ENCODE data around the gene CACNB4.
"Not testable (repeated sequence)": the region's sequence is repeated elsewhere in the genome, so short reads cannot be mapped to it uniquely, and the experiment has no call there.

Gene CACNB4

GRCh38 chr2:152098496-152099366 is at the start of gene CACNB4:
Gene CACNB4 (minus strand): TSS chr2:152099044.
- in situ Hi-C loops (cut with MboI; ENCODE audit: low sequenced_read_pairs): no loop called here

GRCh38 chr2:152134488-152135280 is 35.8 kb upstream of the CACNB4 start:
- in situ Hi-C loops (cut with MboI; ENCODE audit: low sequenced_read_pairs): no loop called here

DNA sequence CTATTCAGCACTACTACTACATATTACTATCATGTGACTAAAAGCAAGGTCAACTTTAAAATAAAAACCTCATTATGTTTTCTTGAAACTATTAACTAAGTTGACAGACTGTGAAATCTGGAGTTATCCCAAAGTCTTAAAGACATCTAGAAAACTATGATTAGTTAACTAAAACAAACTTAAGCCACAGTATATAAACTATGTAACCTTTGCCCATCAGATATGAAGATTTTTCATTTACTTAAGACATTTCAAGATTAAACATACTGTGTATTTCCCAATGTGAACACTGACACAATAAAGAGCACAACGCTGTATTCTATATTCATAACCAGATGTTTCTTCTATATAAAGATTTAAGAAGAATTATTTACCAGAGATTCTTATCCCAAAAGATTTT is 33.5 kb upstream of the CACNB4 start:
- in situ Hi-C loops (cut with MboI; ENCODE audit: low sequenced_read_pairs): no loop called here

DNA sequence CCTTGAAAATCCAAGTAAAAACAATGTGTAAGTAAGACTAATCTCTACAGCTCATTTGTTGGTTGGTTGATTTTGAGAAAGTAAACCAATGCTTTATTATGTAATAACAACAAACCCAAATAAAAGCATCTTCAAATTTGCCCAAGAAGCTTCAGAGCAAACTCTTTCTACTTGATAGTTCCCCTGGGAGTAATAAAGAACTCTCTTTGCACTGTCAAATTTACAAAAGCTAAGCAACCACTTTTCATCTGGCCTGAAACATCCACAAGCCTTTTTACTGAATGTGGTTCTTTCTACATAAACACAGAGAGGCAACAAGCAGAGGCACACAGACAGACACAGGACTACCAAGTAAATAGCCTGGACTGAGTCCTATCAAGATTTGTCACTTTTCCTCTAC is 28.8 kb upstream of the CACNB4 start:
- in situ Hi-C loops (cut with MboI; ENCODE audit: low sequenced_read_pairs): no loop called here

- in situ Hi-C loops (cut with MboI; ENCODE audit: low sequenced_read_pairs): no loop called here
Measured at GRCh38 chr2:152126664-152127063, 27.8 kb upstream of the CACNB4 start.

DNA sequence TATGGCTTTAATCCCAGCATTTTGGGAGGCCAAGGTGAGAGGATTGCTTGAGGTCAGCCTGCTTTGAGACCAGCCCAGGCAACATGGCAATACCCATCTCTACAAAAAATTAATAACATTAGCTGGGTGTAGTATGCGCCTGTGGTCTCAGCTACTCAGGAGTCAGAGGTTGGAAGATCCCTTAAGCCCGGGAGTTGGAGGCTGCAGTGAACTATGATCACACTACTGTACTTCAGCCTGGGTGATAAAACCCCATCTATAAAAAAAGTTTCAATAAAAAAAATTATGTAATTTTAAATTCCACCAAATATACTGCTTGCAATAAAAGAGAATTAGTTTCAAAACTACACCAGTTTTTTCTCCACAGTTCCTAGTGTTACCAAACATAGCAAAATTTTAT is 23.3 kb upstream of the CACNB4 start:
- in situ Hi-C loops (cut with MboI; ENCODE audit: low sequenced_read_pairs): no loop called here

DNA sequence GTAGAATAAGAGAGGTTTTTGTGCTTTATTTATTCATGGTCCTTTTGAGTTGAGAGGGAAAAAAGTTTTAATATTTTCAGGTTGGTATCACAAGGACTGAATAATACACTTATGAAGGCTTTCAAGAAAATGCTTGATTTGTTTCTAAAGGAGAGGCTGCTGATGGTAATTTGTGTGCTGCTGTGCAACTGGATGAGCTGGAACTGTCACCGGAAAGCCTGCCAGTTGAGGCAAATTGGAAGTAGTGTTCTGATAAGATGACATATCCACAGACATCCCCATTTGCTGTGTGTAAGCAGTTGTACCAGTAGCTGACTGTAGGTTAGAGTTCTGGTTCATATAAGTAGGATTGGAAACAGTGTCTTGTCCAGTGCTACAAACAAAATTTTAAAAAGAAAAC is 21.6 kb upstream of the CACNB4 start:
- in situ Hi-C loops (cut with MboI; ENCODE audit: low sequenced_read_pairs): no loop called here

- in situ Hi-C loops (cut with MboI; ENCODE audit: low sequenced_read_pairs): no loop called here
Measured at GRCh38 chr2:152115952-152116351, 17.1 kb upstream of the CACNB4 start.

- in situ Hi-C loops (cut with MboI; ENCODE audit: low sequenced_read_pairs): no loop called here
Measured at GRCh38 chr2:152114366-152114765, 15.5 kb upstream of the CACNB4 start.

GRCh38 chr2:152107140-152107539 is 8.3 kb upstream of the CACNB4 start:
- in situ Hi-C loops (cut with MboI; ENCODE audit: low sequenced_read_pairs): not testable (repeated sequence)

GRCh38 chr2:152106464-152106863 is 7.6 kb upstream of the CACNB4 start:
- in situ Hi-C loops (cut with MboI; ENCODE audit: low sequenced_read_pairs): no loop called here

- in situ Hi-C loops (cut with MboI; ENCODE audit: low sequenced_read_pairs): no loop called here
Measured at GRCh38 chr2:152103271-152103670, 4.4 kb upstream of the CACNB4 start.

DNA sequence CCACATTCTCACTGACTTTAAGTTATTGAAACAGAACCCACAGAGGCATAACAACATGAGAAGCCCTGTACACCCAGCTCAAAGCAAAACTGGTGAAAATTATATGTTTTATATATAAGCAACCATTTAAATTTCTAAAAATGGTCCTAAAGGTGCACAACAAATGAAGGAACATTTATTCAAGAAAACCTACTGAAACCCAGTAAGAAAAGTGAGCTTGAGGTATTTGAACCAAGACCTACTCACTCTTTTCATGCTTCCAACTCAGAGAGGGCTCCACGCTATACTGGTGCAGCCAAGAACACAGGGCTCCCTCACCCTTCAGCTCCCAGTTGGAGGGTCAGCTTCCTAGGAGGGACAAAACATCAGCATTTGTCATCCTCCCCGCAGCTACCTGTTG is 2.1 kb upstream of the CACNB4 start:
- in situ Hi-C loops (cut with MboI; ENCODE audit: low sequenced_read_pairs): no loop called here

- in situ Hi-C loops (cut with MboI; ENCODE audit: low sequenced_read_pairs): no loop called here
Measured at GRCh38 chr2:152099367-152100050, 665 bp upstream of the CACNB4 start.

DNA sequence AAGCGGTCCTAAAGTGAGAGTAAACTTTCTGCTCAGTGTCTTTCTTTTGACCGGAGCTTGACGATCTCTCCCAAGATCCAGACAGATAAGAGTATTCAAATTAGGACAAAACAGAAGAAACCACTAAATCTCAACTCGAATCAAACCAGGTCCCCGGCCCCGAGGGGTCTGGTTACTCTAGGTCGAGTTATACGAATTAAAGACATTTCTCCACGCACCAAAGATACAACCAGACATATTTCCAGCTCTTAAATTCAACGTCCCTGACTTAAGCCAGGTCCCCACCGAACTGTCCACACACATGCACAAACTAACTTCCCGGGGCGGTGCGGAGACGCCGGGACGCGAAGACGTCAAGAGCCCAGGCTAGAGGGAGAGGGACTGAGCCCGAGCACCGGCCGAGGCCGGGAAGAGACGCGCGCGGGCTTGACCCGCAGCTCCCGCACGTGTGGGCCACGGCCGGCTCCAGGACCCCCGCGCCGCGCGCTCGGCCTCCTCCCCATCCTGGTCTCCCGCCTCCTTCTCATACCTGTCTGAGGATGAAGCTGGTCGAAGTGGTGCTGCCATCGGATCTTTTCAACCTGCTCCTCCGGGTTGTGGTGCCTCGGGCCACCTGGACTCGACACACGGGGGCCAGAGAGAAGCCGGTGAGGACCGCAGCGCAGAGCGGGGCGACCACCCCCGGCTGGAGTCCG is 896 bp downstream of the CACNB4 start:
- in situ Hi-C loops (cut with MboI; ENCODE audit: low sequenced_read_pairs): no loop called here

DNA sequence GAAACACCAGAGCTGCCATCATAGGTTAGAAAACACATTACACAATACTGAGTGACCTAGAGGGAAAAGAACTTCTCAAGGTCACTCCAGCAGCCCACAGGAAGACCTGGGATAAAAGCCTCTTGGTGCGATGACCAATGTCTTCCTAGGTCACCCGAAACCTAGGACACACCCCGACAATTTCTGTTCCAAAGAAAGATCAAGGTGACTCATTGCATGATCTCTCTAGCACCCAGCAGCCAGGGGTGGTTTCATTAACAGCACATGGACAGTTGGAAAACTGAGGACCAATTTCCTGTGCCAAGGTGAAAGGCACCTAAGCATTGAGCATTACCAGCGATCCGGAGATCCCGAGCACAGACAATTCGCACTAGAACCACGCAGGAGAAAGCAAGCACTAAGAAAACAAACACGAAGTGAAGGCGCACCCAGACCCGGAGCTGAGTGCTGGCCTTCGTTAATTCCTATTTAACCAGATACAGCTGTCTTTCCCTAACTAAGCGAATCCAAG is 1.5 kb downstream of the CACNB4 start:
- in situ Hi-C loops (cut with MboI; ENCODE audit: low sequenced_read_pairs): no loop called here

- in situ Hi-C loops (cut with MboI; ENCODE audit: low sequenced_read_pairs): no loop called here
Measured at GRCh38 chr2:152095146-152095545, 3.7 kb downstream of the CACNB4 start.

GRCh38 chr2:152094014-152094413 is 4.8 kb downstream of the CACNB4 start:
- in situ Hi-C loops (cut with MboI; ENCODE audit: low sequenced_read_pairs): no loop called here

GRCh38 chr2:152093464-152093863 is 5.4 kb downstream of the CACNB4 start:
- in situ Hi-C loops (cut with MboI; ENCODE audit: low sequenced_read_pairs): no loop called here

GRCh38 chr2:152092095-152092494 is 6.7 kb downstream of the CACNB4 start:
- in situ Hi-C loops (cut with MboI; ENCODE audit: low sequenced_read_pairs): no loop called here

GRCh38 chr2:152090726-152091125 is 8.1 kb downstream of the CACNB4 start:
- in situ Hi-C loops (cut with MboI; ENCODE audit: low sequenced_read_pairs): not testable (repeated sequence)
